ENCODE measurements around the gene PCLO.

The PCLO gene

DNA sequence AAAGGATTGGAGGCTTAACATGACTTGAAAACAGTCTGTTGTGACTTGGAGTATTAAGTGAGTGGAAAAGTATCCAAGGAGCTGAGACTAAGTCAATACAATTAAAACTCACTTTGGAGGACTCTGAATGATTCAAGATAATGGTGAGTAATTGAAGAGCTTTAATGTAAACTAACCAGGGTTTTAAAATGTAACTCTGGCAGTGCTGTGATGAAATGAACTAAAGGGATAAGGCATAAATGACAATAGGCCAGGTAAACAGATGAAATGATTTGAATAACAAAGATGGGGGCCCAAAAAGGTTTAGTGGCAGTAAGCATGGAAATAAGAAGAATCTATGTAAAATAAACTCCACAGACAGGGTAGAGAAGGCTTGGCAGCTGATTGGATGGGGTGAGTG lies 402.6 kb downstream of the PCLO start:
- Histone ChIP-seq H3K27me3 (replicated peaks; ENCODE audit: control insufficient read depth, insufficient read depth, low read length, poor library complexity, severe bottlenecking) (no peaks in the 10 kb centered on the region), H3K9me3 (ENCODE audit: control insufficient read depth, low read length) (no peaks in the 10 kb centered on the region), H3K4me3 (ENCODE audit: insufficient read depth, low read depth, low read length, poor library complexity, severe bottlenecking) (no peak overlapping the region), H3K4me1 (ENCODE audit: control insufficient read depth, insufficient read depth, low read length, poor library complexity, severe bottlenecking) (no peaks in the 10 kb centered on the region), H3K36me3 (ENCODE audit: control insufficient read depth, insufficient read depth, low read length) (no peaks in the 10 kb centered on the region), H3K27ac (ENCODE audit: insufficient read depth, low read length, poor library complexity, severe bottlenecking) (no peak overlapping the region)
- no peak for DNase-seq

DNA sequence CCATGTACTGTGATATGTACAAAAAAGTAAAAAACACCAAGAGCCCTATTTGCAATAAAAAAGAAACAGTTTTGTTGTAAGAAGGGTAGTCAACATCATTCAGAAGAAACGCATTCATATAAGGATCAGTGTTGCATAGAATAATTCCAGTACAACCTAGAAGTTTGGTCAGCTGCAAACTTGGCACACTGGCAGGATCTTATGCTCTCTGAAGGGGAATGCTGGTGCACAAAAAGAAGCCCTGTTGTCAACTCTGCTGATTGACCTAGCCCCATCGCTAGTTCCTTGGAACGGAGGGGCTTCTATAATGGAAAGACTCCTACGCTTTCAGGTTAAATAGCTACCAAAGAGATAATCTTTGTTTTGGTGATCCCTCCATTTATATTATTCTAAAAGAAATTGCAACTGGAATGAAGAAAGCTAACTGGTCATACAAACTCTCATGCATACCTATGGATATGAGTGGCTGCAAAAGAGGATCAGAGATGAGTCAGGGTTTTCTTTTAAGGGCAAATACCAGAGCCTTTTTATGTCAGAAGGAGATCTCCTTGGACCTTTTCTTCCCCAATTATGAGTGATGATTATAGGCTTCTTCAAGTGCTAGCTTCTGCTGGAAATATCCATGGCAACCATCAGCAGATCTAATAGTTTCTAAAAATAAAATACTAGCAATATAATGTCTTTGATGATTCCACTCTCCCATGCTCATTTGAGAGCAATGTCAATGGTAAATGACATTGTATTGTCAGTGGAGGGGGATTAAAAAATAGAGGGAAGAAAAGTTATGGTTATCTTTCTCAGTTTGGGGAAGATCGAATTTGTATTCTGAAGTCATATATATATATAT lies 406.8 kb downstream of the PCLO start:
- Histone ChIP-seq H3K27ac (ENCODE audit: insufficient read depth, low read length, poor library complexity, severe bottlenecking) (no peak overlapping the region), H3K4me1 (ENCODE audit: control insufficient read depth, insufficient read depth, low read length, poor library complexity, severe bottlenecking) (no peaks in the 10 kb centered on the region), H3K27me3 (replicated peaks; ENCODE audit: control insufficient read depth, insufficient read depth, low read length, poor library complexity, severe bottlenecking) (no peaks in the 10 kb centered on the region), H3K4me3 (ENCODE audit: insufficient read depth, low read depth, low read length, poor library complexity, severe bottlenecking) (no peak overlapping the region), H3K36me3 (ENCODE audit: control insufficient read depth, insufficient read depth, low read length) (no peaks in the 10 kb centered on the region), H3K9me3 (ENCODE audit: control insufficient read depth, low read length) (no peaks in the 10 kb centered on the region)
- DNase-seq = no peak

DNA sequence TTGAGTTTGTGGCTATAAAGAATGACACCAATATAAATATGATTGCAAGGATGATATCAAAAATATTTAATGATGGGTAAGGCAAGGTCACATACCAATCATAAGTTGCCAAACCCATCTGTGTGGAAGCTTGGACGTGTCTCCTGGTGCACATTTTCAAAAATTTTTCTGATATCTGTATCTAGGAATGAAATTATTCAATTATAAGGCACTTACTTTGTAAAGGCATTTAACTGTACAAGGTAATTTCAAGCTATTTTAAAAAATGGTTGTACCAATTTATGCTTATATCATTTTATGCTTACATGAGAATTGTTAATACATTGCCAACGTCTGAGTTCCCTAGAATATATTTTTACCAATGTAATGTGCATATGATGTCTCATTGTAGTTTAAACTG lies 412.7 kb downstream of the PCLO start:
- Histone ChIP-seq H3K4me1 (ENCODE audit: control insufficient read depth, insufficient read depth, low read length, poor library complexity, severe bottlenecking) (no peaks in the 10 kb centered on the region), H3K27ac (ENCODE audit: insufficient read depth, low read length, poor library complexity, severe bottlenecking) (no peak overlapping the region), H3K9me3 (ENCODE audit: control insufficient read depth, low read length) (no peaks in the 10 kb centered on the region), H3K27me3 (replicated peaks; ENCODE audit: control insufficient read depth, insufficient read depth, low read length, poor library complexity, severe bottlenecking) (no peaks in the 10 kb centered on the region), H3K36me3 (ENCODE audit: control insufficient read depth, insufficient read depth, low read length) (no peaks in the 10 kb centered on the region), H3K4me3 (ENCODE audit: insufficient read depth, low read depth, low read length, poor library complexity, severe bottlenecking) (no peak overlapping the region)
- DNase-seq = no peak

DNA sequence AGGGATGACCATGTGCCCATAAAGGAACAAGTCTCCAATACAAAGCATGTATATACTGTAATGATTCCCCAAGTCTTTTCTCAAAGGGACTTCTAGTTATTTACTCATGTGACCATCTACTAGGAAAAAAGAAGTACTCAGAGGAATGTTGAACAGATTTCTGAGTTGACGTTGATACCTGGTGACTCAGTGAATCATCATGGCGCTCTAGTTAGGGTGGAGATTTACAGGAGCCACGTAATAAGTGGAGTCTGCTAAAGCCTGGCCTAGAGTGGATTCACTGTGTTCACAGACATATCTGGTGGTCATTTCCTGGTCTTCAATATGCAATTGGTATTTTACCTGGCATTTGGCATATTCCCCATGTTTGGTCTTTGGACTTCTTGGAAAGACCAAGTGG lies 416.9 kb downstream of the PCLO start:
- no peak overlapping the region for H3K4me3 ChIP-seq (ENCODE audit: insufficient read depth, low read depth, low read length, poor library complexity, severe bottlenecking)
- H3K9me3 ChIP-seq (ENCODE audit: control insufficient read depth, low read length) = no peaks in the 10 kb centered on the region
- no peak overlapping the region for H3K27ac ChIP-seq (ENCODE audit: insufficient read depth, low read length, poor library complexity, severe bottlenecking)
- H3K36me3 ChIP-seq (ENCODE audit: control insufficient read depth, insufficient read depth, low read length) = no peaks in the 10 kb centered on the region
- no peaks in the 10 kb centered on the region for H3K4me1 ChIP-seq (ENCODE audit: control insufficient read depth, insufficient read depth, low read length, poor library complexity, severe bottlenecking)
- no peak for DNase-seq
- H3K27me3 ChIP-seq (replicated peaks; ENCODE audit: control insufficient read depth, insufficient read depth, low read length, poor library complexity, severe bottlenecking) = no peaks in the 10 kb centered on the region

DNA sequence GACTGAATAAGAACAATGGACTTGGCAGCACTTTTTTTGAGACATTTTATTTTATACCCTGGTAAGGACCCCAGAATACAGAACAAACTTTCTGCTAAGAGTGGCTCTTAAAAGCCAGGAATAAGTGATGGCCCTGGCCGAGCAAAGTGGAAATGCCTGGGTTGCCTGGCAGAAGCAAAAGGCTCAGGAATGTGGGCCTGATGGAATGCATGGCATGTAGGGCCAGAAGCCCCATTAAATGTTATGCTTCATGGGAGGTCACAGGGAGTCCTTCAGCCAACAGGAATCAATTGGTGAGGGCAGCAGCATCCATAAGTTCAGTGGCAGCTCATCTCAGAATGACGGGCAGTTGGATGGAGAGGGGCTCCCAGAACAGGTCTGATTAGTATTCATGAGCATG lies 417.6 kb downstream of the PCLO start:
- Histone ChIP-seq H3K9me3 (ENCODE audit: control insufficient read depth, low read length) (no peaks in the 10 kb centered on the region), H3K4me1 (ENCODE audit: control insufficient read depth, insufficient read depth, low read length, poor library complexity, severe bottlenecking) (no peaks in the 10 kb centered on the region), H3K27me3 (replicated peaks; ENCODE audit: control insufficient read depth, insufficient read depth, low read length, poor library complexity, severe bottlenecking) (no peaks in the 10 kb centered on the region), H3K36me3 (ENCODE audit: control insufficient read depth, insufficient read depth, low read length) (no peaks in the 10 kb centered on the region), H3K4me3 (ENCODE audit: insufficient read depth, low read depth, low read length, poor library complexity, severe bottlenecking) (no peak overlapping the region), H3K27ac (ENCODE audit: insufficient read depth, low read length, poor library complexity, severe bottlenecking) (no peak overlapping the region)
- no peak for DNase-seq

DNA sequence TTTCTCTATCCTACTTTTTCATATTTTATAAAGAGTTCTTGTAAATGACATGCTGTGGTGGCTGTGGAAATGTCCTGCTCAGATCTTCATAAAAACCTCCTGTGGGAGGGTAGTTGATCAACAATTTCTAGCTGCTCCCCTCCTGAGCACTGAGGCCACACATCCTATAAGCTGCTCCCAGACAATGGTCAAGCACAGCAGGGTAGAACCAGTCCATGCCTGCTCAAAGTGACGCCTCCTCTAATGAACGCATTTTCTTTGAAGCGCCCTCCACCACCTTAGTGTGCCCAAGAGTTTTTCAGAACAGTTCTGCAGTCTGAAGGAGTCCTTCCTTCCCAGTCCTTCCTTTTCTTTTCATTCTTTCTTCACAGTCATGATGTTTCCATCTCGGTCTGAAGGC lies 420.5 kb downstream of the PCLO start:
- no peaks in the 10 kb centered on the region for H3K27me3 ChIP-seq (replicated peaks; ENCODE audit: control insufficient read depth, insufficient read depth, low read length, poor library complexity, severe bottlenecking)
- no peak for DNase-seq
- H3K4me1 ChIP-seq (ENCODE audit: control insufficient read depth, insufficient read depth, low read length, poor library complexity, severe bottlenecking) = no peaks in the 10 kb centered on the region
- H3K27ac ChIP-seq (ENCODE audit: insufficient read depth, low read length, poor library complexity, severe bottlenecking) = no peak overlapping the region
- H3K36me3 ChIP-seq (ENCODE audit: control insufficient read depth, insufficient read depth, low read length) = no peaks in the 10 kb centered on the region
- H3K4me3 ChIP-seq (ENCODE audit: insufficient read depth, low read depth, low read length, poor library complexity, severe bottlenecking) = no peak overlapping the region
- no peaks in the 10 kb centered on the region for H3K9me3 ChIP-seq (ENCODE audit: control insufficient read depth, low read length)

DNA sequence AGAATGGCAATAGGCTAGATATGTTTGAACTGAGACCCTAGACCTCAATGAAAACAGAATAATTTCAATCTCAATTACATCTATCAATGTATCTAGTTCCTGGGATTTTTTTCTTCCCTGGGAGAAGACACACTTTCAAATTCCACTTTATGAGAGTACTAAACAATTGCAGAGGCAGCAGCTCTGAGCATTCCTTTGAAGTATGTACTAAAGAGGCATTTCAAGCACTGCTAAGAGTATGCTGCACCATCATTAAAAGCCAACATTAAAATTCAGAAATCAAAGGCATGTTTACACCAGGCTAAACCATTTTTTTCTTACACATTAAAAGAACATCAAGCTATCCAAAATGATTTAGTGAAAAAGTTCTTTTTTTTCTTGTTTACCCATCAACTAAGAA lies 421.2 kb downstream of the PCLO start:
- Histone ChIP-seq H3K27ac (ENCODE audit: insufficient read depth, low read length, poor library complexity, severe bottlenecking) (no peak overlapping the region), H3K27me3 (replicated peaks; ENCODE audit: control insufficient read depth, insufficient read depth, low read length, poor library complexity, severe bottlenecking) (no peaks in the 10 kb centered on the region), H3K9me3 (ENCODE audit: control insufficient read depth, low read length) (no peaks in the 10 kb centered on the region), H3K4me3 (ENCODE audit: insufficient read depth, low read depth, low read length, poor library complexity, severe bottlenecking) (no peak overlapping the region), H3K36me3 (ENCODE audit: control insufficient read depth, insufficient read depth, low read length) (no peaks in the 10 kb centered on the region), H3K4me1 (ENCODE audit: control insufficient read depth, insufficient read depth, low read length, poor library complexity, severe bottlenecking) (no peaks in the 10 kb centered on the region)
- no peak for DNase-seq

DNA sequence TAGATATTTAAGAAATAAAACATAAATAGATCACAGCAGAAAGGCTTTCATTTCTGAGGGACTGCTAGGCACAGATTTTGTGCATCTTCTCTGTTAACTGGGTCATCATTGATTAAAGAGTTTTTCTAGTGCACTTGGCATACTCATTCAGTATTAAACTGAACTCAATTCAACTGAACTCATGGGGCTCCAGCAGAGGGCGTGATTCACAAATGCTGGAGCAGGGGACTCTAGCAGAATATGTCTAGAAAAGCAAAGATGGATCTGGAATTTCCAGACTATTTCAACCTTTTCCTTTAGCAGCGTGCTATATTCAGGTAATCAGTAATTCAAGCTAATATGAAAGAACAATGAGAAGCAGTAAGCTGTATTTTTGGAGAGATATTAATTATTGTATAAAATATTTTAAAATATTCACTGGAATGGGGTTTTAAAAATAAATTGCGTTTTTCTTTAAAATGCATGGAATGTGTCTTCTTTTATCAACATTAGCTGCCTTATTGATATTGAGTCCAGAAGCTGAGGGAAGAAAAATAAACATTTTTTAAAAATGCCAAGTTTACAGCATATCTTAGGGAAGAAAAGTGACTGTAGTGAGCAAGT lies 422.3 kb downstream of the PCLO start:
- Histone ChIP-seq H3K4me1 (ENCODE audit: control insufficient read depth, insufficient read depth, low read length, poor library complexity, severe bottlenecking) (no peaks in the 10 kb centered on the region), H3K27me3 (replicated peaks; ENCODE audit: control insufficient read depth, insufficient read depth, low read length, poor library complexity, severe bottlenecking) (no peaks in the 10 kb centered on the region), H3K4me3 (ENCODE audit: insufficient read depth, low read depth, low read length, poor library complexity, severe bottlenecking) (no peak overlapping the region), H3K36me3 (ENCODE audit: control insufficient read depth, insufficient read depth, low read length) (no peaks in the 10 kb centered on the region), H3K9me3 (ENCODE audit: control insufficient read depth, low read length) (no peaks in the 10 kb centered on the region), H3K27ac (ENCODE audit: insufficient read depth, low read length, poor library complexity, severe bottlenecking) (no peak overlapping the region)
- no peak for DNase-seq

DNA sequence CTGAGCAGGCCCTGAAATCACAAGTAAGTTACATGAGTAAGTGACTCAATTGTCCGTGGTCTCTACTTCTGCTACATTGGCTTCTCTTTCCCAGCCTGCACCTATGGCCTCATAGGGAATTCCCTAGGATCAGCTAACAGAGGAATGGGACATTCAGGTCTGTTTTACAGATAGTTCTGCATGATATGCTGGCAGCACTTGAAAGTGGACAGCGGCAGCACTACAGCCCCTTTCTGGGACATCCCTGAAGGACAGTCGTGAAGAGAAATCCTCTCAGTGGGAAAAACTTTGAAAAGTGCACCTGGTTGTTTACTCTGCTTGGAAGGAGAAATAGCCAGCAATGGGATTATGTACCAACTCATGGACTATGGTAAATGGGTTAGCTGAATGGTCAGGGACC lies 426.1 kb downstream of the PCLO start:
- no peak overlapping the region for H3K4me3 ChIP-seq (ENCODE audit: insufficient read depth, low read depth, low read length, poor library complexity, severe bottlenecking)
- no peak for DNase-seq
- H3K36me3 ChIP-seq (ENCODE audit: control insufficient read depth, insufficient read depth, low read length) = no peaks in the 10 kb centered on the region
- H3K27ac ChIP-seq (ENCODE audit: insufficient read depth, low read length, poor library complexity, severe bottlenecking) = no peak overlapping the region
- no peaks in the 10 kb centered on the region for H3K9me3 ChIP-seq (ENCODE audit: control insufficient read depth, low read length)
- no peaks in the 10 kb centered on the region for H3K4me1 ChIP-seq (ENCODE audit: control insufficient read depth, insufficient read depth, low read length, poor library complexity, severe bottlenecking)
- H3K27me3 ChIP-seq (replicated peaks; ENCODE audit: control insufficient read depth, insufficient read depth, low read length, poor library complexity, severe bottlenecking) = no peaks in the 10 kb centered on the region

DNA sequence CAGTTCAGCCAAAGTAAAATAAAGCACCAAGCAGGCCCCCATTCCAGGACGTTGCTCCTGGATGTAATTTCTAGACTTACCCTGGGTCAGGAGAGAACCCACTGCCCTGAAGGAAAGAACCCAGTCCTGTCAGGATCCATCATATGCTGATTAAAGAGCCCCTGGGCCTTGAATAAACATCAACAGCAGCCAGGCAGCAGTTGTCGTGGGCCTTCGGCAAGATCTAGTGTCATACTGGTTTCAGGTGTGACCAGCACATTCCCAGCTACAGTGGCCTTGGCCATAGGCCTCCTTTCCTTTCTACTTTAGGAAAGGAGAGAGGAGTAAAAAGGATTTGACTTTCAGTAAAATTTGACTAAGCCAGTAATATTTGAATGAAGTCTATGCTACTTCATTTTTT lies 430.0 kb downstream of the PCLO start:
- no peaks in the 10 kb centered on the region for H3K4me1 ChIP-seq (ENCODE audit: control insufficient read depth, insufficient read depth, low read length, poor library complexity, severe bottlenecking)
- H3K27me3 ChIP-seq (replicated peaks; ENCODE audit: control insufficient read depth, insufficient read depth, low read length, poor library complexity, severe bottlenecking) = no peaks in the 10 kb centered on the region
- H3K4me3 ChIP-seq (ENCODE audit: insufficient read depth, low read depth, low read length, poor library complexity, severe bottlenecking) = no peak overlapping the region
- H3K36me3 ChIP-seq (ENCODE audit: control insufficient read depth, insufficient read depth, low read length) = no peaks in the 10 kb centered on the region
- no peaks in the 10 kb centered on the region for H3K9me3 ChIP-seq (ENCODE audit: control insufficient read depth, low read length)
- no peak for DNase-seq
- H3K27ac ChIP-seq (ENCODE audit: insufficient read depth, low read length, poor library complexity, severe bottlenecking) = no peak overlapping the region
